ENCODE data around the gene TMEM273. TPM values are rescaled to one million over a fixed set of nuclear protein-coding genes. Genes with fewer than 3 reads are reported as not detected.
A peak's percentile ranks its signal among the peaks of the same experiment; 100 is the strongest.

The TMEM273 gene
- total RNA-seq, 6 experiments from 2014 or later = 0.86 to 5.3 (median 2.3) TPM

DNA sequence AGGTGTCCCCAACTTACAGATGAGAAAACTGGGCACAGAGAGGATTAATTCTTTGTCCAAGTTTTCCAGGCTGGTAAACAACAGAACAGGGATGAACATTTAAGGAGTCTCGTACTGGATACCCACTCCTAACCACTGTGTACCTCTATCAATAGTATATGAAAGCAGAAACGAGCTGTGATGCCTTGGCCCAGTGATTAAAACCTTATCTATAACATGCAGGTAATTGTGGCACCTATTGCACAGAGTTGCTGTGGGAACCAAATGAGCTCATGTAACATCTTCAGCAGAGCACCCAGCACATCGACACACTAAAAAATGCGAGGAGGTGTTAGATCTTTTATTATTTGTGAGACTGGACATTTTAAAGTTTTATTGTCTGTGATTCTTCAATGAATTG is 1.6 kb downstream of the TMEM273 start:
- DNase-seq (no peak), ATAC-seq (no peak)
- Histone ChIP-seq H3K4me1 (peaks cover 0 to 10% (median 0%) of the 10 kb centered on the region in 4 donors), H3K4me3 (no peak overlapping the region), H3K27ac (no peak overlapping the region), H3K27me3 (no peaks in the 10 kb centered on the region), H3K9me3 (no peaks in the 10 kb centered on the region), H3K36me3 (no peaks in the 10 kb centered on the region)
- intact Hi-C loops (cut with DNase I) = no loop called here
- TF ChIP-seq CTCF (IDR thresholded peaks at IDR 0.05) (no peak), POLR2A (IDR thresholded peaks at IDR 0.05) (no peak)
- WGBS (ENCODE audit: insufficient coverage, low coverage, low lambda C conversion rate, missing lambda C conversion rate) = 52% methylated on average over 4 of the region's 4 CpGs

DNA sequence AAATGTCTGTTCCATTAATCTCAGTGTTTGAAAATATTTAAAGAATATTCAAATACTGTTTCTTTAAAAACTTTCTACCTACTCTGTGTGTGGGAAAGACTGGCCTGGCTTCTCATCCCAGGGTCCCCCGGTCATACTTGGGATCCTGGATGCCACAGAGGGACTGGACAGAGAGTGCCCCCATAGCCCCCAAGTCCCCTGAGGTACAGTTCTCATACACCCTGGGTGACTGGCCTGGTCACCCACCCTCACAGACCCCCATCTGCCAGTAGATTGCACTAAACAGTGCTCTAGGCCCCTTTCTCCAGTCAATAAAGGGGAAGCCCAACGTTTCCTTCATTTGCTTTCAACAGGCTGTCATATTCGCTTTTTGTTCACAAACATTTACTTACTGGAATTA is 3.0 kb downstream of the TMEM273 start:
- ATAC-seq (no peak), DNase-seq (no peak)
- TF ChIP-seq CTCF (IDR thresholded peaks at IDR 0.05) (no peak), POLR2A (IDR thresholded peaks at IDR 0.05) (no peak)
- Histone ChIP-seq H3K4me3 (no peak overlapping the region), H3K27ac (no peak overlapping the region), H3K9me3 (no peaks in the 10 kb centered on the region), H3K36me3 (no peaks in the 10 kb centered on the region), H3K4me1 (peaks cover 0 to 9% (median 0%) of the 10 kb centered on the region in 4 donors), H3K27me3 (no peaks in the 10 kb centered on the region)
- intact Hi-C loops (cut with DNase I) = no loop called here
- 81% methylated on average over 3 of the region's 3 CpGs for WGBS (ENCODE audit: insufficient coverage, low coverage, low lambda C conversion rate, missing lambda C conversion rate)

DNA sequence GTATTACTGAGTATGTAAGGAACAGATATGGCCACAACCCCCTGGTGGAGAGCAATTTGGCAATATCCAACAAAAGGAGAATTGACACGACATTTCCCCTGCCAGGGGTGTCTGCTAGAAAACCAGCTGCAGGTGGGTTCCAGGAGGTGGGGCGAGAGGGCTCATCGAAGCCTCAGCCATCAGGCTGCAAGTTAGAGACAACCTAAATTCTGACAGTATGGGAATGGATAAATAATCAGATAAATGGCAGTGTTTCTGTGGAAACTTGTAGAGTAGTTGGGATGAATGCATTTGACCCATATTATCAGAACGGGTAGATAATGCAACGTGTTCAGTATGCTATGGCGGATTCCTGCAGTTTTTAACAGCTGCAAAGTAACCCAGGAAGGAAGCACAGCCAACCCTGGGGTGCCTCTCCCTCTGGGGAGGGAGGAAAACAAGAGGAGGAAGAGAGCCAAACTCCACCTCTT is 3.5 kb downstream of the TMEM273 start:
- ATAC-seq (no peak), DNase-seq (no peak)
- Histone ChIP-seq H3K4me3 (no peak overlapping the region), H3K27ac (no peak overlapping the region), H3K36me3 (no peaks in the 10 kb centered on the region), H3K4me1 (peaks cover 0 to 4% (median 0%) of the 10 kb centered on the region in 4 donors), H3K9me3 (no peaks in the 10 kb centered on the region), H3K27me3 (no peaks in the 10 kb centered on the region)
- intact Hi-C loops (cut with DNase I) = no loop called here
- 22% methylated on average over 4 of the region's 6 CpGs for WGBS (ENCODE audit: insufficient coverage, low coverage, low lambda C conversion rate, missing lambda C conversion rate)
- no peak for TF ChIP-seq POLR2A (IDR thresholded peaks at IDR 0.05)
- no peak for TF ChIP-seq CTCF (IDR thresholded peaks at IDR 0.05)

DNA sequence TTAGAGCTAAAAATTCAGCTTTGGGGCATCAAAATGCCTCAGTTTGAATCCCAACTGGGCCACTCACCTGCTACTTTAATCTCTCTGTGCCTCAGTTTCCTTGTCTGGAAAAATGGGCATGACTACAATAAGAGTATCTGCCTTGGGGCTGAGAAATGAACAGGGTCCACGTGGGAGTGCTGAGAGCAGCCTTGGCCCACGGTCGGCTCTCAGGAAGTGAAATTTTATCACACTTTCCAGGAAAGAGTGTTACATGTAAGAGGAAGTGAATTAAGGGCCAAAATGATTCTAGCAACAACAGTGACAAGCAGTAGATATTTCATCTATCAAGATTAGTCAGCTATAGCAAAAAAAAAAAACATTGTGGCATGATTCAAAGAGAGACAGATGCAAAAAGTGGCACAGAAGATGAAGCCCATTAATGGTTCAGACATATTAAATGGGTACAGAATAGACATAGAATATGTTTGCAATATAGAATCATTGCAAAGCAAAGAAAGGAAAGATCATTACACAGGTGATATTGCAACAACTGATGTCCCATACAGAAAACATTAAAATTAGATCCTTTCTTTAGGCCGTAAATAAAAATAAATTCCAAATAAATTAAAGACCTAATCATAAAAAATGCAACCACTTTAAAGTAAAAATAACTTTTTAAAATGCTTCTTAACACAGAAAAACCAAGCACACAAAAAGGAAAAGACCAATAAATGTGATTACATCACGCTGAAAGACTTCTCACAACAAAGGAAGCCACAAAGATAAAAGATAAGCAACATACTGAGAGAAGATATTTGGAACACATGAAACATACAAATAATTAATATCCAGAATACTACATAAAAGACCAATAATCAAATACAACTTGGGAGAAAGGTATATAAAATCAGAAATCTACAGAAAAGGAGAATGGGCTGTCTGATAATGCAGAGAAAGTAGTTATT is 4.3 kb downstream of the TMEM273 start:
- DNase-seq (peak in 1 of 3 donors; percentile 43), ATAC-seq (peak; percentile 46 to 60 (median 52))
- Histone ChIP-seq H3K9me3 (no peaks in the 10 kb centered on the region), H3K27ac (no peak overlapping the region), H3K4me3 (no peak overlapping the region), H3K36me3 (no peaks in the 10 kb centered on the region), H3K4me1 (no peaks in the 10 kb centered on the region), H3K27me3 (no peaks in the 10 kb centered on the region)
- 43% methylated on average over 5 of the region's 5 CpGs for WGBS (ENCODE audit: insufficient coverage, low coverage, low lambda C conversion rate, missing lambda C conversion rate)
- TF ChIP-seq POLR2A (IDR thresholded peaks at IDR 0.05) (no peak), CTCF (IDR thresholded peaks at IDR 0.05) (no peak)
- intact Hi-C loops (cut with DNase I) = no loop called here
